Forelimb muscle (tissue), 1 donor: ENCODE results near the gene BFAR. TPM values are rescaled to one million over a fixed set of nuclear protein-coding genes. Genes with fewer than 3 reads are reported as not detected.
"Not testable (repeated sequence)": the region's sequence is repeated elsewhere in the genome, so short reads cannot be mapped to it uniquely, and the experiment has no call there.

Experiments
- DNase-seq: peaks from one replicate; pipeline ENCODE4 v3.0.0-alpha.2; 2013; ENCODE audit warnings: low read depth
- polyA plus RNA-seq: library from polyadenylated mRNA; unstranded; fragments of 120-200 nt; gene quantifications from one replicate; pipeline ENCODE4 v1.2.1, GENCODE V29; 2013; ENCODE audit not compliant: insufficient read length

The BFAR gene, protein sequence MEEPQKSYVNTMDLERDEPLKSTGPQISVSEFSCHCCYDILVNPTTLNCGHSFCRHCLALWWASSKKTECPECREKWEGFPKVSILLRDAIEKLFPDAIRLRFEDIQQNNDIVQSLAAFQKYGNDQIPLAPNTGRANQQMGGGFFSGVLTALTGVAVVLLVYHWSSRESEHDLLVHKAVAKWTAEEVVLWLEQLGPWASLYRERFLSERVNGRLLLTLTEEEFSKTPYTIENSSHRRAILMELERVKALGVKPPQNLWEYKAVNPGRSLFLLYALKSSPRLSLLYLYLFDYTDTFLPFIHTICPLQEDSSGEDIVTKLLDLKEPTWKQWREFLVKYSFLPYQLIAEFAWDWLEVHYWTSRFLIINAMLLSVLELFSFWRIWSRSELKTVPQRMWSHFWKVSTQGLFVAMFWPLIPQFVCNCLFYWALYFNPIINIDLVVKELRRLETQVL
- polyA plus RNA-seq = 51.8 TPM

GRCh38 chr16:14632693-14633569 is at the start of gene BFAR:
TSS of gene BFAR (plus strand) at chr16:14632951. CDS start at chr16:14644347, 11,396 bp downstream.
- DNase-seq = peak; percentile 88

GRCh38 chr16:14585287-14585686 is 47.5 kb upstream of the BFAR start:
- no peak for DNase-seq

GRCh38 chr16:14586637-14587305 is 46.0 kb upstream of the BFAR start:
- no peak for DNase-seq

DNA sequence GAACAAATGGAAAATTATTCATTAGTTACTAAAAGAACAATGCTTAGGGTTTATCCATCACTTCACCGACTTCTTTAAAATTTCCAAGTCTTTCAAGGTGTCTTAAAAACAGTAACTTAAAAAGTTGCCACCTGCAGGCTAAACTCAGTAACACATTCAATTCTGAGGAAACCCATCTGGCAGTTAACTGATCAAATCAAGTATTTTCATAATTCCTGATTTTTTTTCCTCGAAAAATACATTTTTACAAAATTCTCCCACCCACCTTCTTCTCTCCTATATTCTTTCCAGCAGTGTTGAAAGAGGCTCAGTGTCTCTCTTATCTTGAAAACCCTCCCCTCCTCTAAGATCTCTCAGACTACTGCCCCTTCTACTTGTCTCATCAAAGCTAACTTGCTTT is 32.6 kb upstream of the BFAR start:
- DNase-seq = no peak

GRCh38 chr16:14602443-14602963 is 30.2 kb upstream of the BFAR start:
- no peak for DNase-seq

DNA sequence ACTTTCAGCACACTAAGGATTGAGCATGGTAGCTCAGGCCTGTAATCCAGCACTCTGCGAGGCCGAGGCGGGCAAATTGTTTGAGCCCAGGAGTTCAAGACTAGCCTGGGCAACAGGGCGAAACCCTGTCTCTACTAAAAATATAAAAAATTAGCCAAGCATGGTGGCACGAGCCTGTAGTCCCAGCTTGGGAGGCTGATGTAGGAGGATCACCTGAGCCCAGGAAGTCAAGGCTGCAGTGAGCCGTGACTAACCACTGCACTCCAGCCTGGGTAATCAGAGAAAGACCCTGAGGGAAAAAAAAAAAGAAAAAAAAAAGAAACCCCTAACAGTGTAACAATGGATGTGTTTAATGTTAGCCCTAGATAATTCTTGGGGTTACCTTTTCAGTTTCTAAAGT is 26.6 kb upstream of the BFAR start:
- DNase-seq = no peak

- DNase-seq = no peak
Measured at GRCh38 chr16:14608111-14608566, 24.6 kb upstream of the BFAR start.

- DNase-seq = no peak
Measured at GRCh38 chr16:14608604-14609003, 24.1 kb upstream of the BFAR start.

GRCh38 chr16:14609716-14610115 is 23.0 kb upstream of the BFAR start:
- DNase-seq = no peak

- DNase-seq = no peak
Measured at GRCh38 chr16:14611660-14612059, 21.1 kb upstream of the BFAR start.

GRCh38 chr16:14613991-14614390 is 18.8 kb upstream of the BFAR start:
- DNase-seq = no peak

GRCh38 chr16:14616280-14616679 is 16.5 kb upstream of the BFAR start:
- DNase-seq = no peak

DNA sequence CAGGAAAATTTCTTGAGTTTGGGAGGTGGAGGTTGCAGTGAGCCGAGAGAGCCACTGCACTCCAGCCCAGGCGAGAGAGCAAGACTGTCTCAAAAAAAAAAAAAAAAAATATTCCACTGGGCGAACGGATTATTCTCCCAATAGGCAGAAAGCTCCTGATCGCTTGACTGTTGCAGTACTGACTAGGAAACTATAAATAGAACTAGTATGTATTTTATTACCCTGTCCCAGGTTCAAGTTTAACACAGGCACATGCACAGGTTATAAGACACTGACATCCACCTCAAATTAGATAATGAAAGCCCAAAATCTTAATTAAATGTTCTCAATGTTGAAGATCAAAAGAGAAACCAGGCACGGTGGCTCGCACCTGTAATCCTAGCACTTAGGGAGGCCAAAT is 14.2 kb upstream of the BFAR start:
- DNase-seq = no peak

DNA sequence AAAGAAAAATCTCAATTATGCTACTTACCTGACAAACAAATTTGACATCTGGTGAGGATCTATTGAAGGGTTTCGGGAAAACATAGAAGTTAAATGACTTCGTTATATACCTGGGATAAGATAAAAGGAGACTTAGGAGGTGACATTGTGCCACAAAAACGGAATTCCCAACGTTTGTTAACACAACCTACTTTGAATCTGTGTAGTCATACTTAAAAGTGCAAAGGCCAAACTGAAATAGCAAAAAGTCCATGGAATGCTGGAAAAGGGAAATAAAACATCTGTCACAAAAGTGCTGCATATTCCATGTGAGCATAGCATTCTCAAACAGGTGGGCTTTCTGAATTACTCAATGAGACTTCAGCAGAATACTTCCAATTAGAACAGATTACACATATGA is 5.7 kb upstream of the BFAR start:
- DNase-seq = no peak

GRCh38 chr16:14628806-14629611 is 3.7 kb upstream of the BFAR start:
- no peak for DNase-seq

- DNase-seq = no peak
Measured at GRCh38 chr16:14629612-14629918, 3.2 kb upstream of the BFAR start.

DNA sequence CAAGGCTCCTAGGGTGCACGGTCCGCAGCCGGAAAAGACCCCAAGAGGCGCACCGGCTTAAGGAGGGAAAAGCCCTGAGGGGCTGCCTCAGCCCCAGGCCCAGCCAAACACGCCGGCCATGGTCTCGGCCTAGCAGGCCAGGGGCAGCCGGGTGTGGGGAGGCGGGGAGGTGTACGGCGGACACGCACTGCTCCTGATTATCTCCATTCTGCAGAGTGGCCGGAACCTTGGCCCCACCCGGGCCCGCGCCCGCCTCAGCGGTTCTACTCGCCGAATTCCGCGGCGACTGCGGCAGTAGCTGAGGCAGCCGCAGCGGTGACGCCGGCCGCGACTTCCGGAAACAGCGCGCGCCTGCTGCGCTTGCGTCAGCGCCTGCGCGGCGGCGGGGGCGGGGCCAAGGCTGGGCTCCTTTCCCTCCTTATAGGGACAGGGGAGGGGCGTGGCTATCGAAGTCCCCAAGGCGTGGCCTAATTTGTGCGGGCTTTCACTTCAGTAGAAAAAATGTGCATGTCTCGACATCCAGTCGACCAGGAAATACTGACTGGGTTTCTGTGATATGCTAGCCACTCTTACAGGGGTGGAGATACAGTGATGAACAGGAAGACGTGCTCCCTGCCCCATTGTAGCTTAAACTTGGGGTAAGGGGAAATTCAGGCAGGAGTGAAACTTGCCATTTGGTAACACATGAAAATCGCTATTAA is 2.7 kb upstream of the BFAR start, which contains the start of gene PARN:
Gene PARN (minus strand): TSS at position 342 of the 701 bp plus-strand sequence. CDS start 135 bp downstream, at position 207.
- DNase-seq = peak; percentile 83

DNA sequence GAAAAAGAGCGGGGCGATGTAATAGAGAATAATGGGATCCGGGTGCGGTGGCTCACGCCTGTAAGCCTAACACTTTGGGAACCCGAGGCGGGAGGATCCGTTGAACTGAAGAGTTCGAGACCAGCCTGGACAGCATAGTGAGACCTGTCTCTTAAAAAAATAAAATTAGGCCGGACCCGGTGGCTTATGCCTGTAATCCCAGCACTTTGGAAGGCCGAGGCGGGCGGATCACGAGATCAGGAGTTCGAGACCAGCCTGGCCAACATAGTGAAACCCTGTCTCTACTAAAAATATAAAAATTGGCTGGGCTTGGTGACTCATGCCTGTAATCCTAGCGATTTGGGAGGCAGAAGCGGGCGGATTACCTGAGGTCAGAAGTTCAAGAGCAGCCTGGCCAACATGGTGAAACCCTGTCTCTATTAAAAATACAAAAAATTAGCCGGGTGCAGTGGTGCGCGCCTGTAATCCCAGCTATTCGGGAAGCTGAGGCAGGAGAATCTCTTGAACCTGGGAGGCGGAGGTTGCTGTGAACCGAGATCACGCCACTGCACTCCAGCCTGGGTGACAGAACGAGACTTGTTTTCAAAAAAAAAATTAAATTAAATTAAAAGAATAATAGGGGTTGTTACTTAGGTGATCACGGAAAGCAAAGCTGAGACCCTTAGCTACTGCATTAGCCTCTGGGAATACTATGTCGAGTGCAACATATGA is 2.0 kb upstream of the BFAR start:
- not testable (repeated sequence) for DNase-seq

- no peak for DNase-seq
Measured at GRCh38 chr16:14634389-14634725, 1.6 kb downstream of the BFAR start.
